CD4-positive, alpha-beta T cell (primary cell): ENCODE measurements around the gene GBP1. TPM values are rescaled to one million over a fixed set of nuclear protein-coding genes. Genes with fewer than 3 reads are reported as not detected.

ENCODE experiments used
- ATAC-seq: fragments of 200-7000 bp; cut with Tn5 transposase; one replicate; pipeline ENCODE4 v1.10.0; 2022; ENCODE audit warnings: mild to moderate bottlenecking; ENCODE audit not compliant: poor library complexity
- CTCF ChIA-PET: fragments of 350-600 bp; sonication (Branson Sonifier 250); formaldehyde crosslinking; loops from one replicate; lab custom pipeline; 2021; ENCODE audit warnings: antibody characterized with exemption, inconsistent platforms; lab: Charles Lee
- POLR2A ChIA-PET: fragments of 350-600 bp; sonication (Branson Sonifier 250); formaldehyde crosslinking; loops from one replicate; lab custom pipeline; 2021; ENCODE audit warnings: antibody characterized with exemption, inconsistent platforms; lab: Charles Lee
- DNase-seq, 14 experiments: peaks; one replicate each; pipeline ENCODE4 v3.0.0-alpha.2; 2013 to 2020; ENCODE audit warnings: mixed read lengths in 2 of 14
- H3K27ac ChIP-seq, 2 donors: one replicate each; pipeline versions ENCODE4 v1.5.1 to v1.7.0; 2013; ENCODE audit warnings: low read length in 2 of 2, low read depth in 1 of 2, mild to moderate bottlenecking in 1 of 2
- H3K27me3 ChIP-seq, 2 experiments: 1 replicate in 1 of 2; 2 replicates in 1 of 2; pipeline versions ENCODE4 v1.6.1 to v1.7.0; 2013; ENCODE audit warnings: low read length in 2 of 2, control low read depth in 1 of 2, mild to moderate bottlenecking in 1 of 2, moderate library complexity in 1 of 2; ENCODE audit not compliant: insufficient read depth in 2 of 2, control insufficient read depth in 1 of 2
- H3K36me3 ChIP-seq: one replicate; pipeline ENCODE4 v1.6.1; 2013; ENCODE audit warnings: low read length, control low read depth; ENCODE audit not compliant: insufficient read depth
- H3K4me1 ChIP-seq: one replicate; pipeline ENCODE4 v1.6.1; 2013; ENCODE audit warnings: low read length, control low read depth; ENCODE audit not compliant: insufficient read depth
- H3K4me3 ChIP-seq: one replicate; pipeline ENCODE4 v1.5.1; 2013; ENCODE audit warnings: mild to moderate bottlenecking, low read length, moderate library complexity
- H3K9me3 ChIP-seq, 2 experiments: 1 replicate in 1 of 2; 2 replicates in 1 of 2; pipeline versions ENCODE4 v1.6.1 to v1.7.0; 2013; ENCODE audit warnings: low read length in 2 of 2, mild to moderate bottlenecking in 2 of 2, control low read depth in 1 of 2, moderate library complexity in 1 of 2; ENCODE audit not compliant: control insufficient read depth in 1 of 2, insufficient read depth in 1 of 2
- H3K27ac Mint-ChIP-seq: one replicate; pipeline ENCODE4 v1.8.0; 2020; ENCODE audit warnings: mixed read lengths
- H3K27me3 Mint-ChIP-seq: one replicate; pipeline ENCODE4 v1.8.0; 2021; ENCODE audit warnings: mixed read lengths
- H3K36me3 Mint-ChIP-seq: one replicate; pipeline ENCODE4 v1.8.0; 2021; ENCODE audit warnings: low read depth, mixed read lengths
- H3K4me1 Mint-ChIP-seq: one replicate; pipeline ENCODE4 v1.8.0; 2021; ENCODE audit warnings: low read depth, mixed read lengths
- H3K4me3 Mint-ChIP-seq: one replicate; pipeline ENCODE4 v1.8.0; 2020; ENCODE audit warnings: mild to moderate bottlenecking, mixed read lengths
- H3K9me3 Mint-ChIP-seq: one replicate; pipeline ENCODE4 v1.8.0; 2020; ENCODE audit warnings: mixed read lengths
- intact Hi-C, 2 experiments: fragments of 100-400 bp; cut with DNase I in 1 of 2; cut with micrococcal nuclease in 1 of 2; formaldehyde crosslinking; loops; one replicate each; pipeline versions ENCODE4 v1.15.1 to v1.9.0; 2023 to 2025; cut with DNase I, micrococcal nuclease
- total RNA-seq, 174 experiments: library from RNA in 2 of 174; stranded (reverse) in 2 of 174; gene quantifications; one replicate each; pipeline ENCODE4 v1.2.3 and lab custom pipeline; 2021 to 2026
- TF ChIP-seq, protein P1 (sequence below): fragments of 200-600 bp; IDR thresholded peaks from one replicate; pipeline ENCODE4 v1.8.0; 2022; ENCODE audit warnings: antibody characterized with exemption, mild to moderate bottlenecking

GBP1 gene
- total RNA-seq, 2 experiments from 2014 or later, result 15.5 to 16.5 TPM

DNA sequence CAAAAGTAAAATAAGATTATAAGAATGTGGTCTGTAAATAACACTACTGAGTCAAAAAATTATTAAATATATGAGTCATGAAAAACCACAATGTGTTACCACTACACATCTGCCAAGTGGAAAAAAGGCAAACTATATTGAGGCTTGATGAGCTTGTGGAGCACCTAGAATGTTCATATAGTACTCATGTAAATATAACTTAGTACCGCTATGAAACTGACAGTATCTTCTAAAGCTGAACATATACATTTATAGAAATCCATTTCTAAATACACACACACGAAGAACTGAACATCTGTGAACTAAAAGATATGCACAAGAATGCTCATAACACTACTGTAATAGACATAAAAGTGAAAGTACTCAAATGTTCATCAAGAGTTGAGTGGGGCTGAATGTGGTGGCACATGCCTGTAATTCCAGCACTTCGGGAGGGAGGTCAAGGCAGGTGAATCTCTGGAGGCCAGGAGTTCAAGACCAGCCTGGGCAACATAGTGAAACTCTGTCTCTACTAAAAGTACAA is 23.8 kb downstream of the GBP1 start:
- intact Hi-C loops, result loop anchor here in 1 of 2 experiments (2.0 kb wide), 1 partner anchor 16 kb away; no protein-coding TSS in a partner anchor
- Histone ChIP-seq H3K27ac (no peak overlapping the region), H3K4me3 (no peak overlapping the region), H3K36me3 (no peaks in the 10 kb centered on the region), H3K4me1 (peaks cover 11% of the 10 kb centered on the region), H3K9me3 (peaks cover 10 to 20% of the 10 kb centered on the region in 2 experiments), H3K27me3 (no peaks in the 10 kb centered on the region)
- peaks cover 26% of the 10 kb centered on the region for H3K4me1 Mint-ChIP-seq
- ChIA-PET POLR2A (interaction anchor here (0.7 to 1.0 kb wide), 2 partner anchors 18 to 289 kb away, joined by 3 to 4 read pairs; partner anchors contain the start of gene GBP3), CTCF (interaction anchor here (0.9 kb wide), 1 partner anchor 44 kb away, joined by 3 read pairs; no protein-coding TSS in a partner anchor)
- no peaks in the 10 kb centered on the region for H3K27me3 Mint-ChIP-seq
- H3K27ac Mint-ChIP-seq, result no peak overlapping the region
- DNase-seq, result peak in 1 of 14 experiments; percentile 37
- no peak for ATAC-seq
- H3K4me3 Mint-ChIP-seq, result no peak overlapping the region
- peaks cover 11% of the 10 kb centered on the region for H3K36me3 Mint-ChIP-seq
- TF ChIP-seq, protein P1, sequence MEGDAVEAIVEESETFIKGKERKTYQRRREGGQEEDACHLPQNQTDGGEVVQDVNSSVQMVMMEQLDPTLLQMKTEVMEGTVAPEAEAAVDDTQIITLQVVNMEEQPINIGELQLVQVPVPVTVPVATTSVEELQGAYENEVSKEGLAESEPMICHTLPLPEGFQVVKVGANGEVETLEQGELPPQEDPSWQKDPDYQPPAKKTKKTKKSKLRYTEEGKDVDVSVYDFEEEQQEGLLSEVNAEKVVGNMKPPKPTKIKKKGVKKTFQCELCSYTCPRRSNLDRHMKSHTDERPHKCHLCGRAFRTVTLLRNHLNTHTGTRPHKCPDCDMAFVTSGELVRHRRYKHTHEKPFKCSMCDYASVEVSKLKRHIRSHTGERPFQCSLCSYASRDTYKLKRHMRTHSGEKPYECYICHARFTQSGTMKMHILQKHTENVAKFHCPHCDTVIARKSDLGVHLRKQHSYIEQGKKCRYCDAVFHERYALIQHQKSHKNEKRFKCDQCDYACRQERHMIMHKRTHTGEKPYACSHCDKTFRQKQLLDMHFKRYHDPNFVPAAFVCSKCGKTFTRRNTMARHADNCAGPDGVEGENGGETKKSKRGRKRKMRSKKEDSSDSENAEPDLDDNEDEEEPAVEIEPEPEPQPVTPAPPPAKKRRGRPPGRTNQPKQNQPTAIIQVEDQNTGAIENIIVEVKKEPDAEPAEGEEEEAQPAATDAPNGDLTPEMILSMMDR, result no peak
- H3K9me3 Mint-ChIP-seq, result no peaks in the 10 kb centered on the region

DNA sequence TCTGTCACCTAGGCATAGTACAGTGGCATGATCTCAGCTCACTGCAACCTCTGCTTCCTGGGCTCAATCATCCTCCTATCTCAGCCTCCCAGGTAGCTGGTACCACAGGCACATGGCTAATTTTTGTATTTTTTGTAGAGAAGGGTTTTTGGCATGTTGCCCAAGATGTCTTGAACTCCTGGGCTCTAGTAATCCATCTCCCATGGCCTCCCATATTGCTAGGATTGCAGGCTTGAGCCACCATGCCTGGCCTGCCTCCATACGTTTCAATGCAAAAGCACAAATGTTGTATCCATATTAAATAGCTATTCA is 24.7 kb downstream of the GBP1 start:
- intact Hi-C loops, result loop anchor here in 1 of 2 experiments (2.0 kb wide), 1 partner anchor 15 kb away; no protein-coding TSS in a partner anchor

DNA sequence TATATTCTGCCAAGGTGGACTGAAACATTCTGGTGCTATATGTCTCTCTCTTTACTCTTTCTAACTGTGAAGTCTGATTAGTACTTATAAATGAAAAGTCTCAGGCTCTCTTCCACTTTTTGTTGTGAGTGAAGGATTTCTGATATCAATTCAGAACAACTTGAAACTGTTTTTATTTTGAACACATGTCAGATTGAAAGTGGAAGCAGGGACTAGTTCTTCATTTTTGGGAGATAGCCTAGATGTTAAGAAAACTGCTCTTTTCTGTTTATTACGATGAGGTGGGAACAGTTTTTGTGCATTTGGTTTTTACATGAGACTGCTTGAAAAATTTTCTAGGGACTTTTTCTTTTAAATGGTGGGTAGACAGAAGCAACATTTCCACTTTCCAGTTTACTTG is 27.8 kb downstream of the GBP1 start:
- TF ChIP-seq, protein P1, result no peak
- ATAC-seq, result no peak
- Histone ChIP-seq H3K36me3 (no peaks in the 10 kb centered on the region), H3K4me3 (no peak overlapping the region), H3K9me3 (peaks cover 0 to 5% of the 10 kb centered on the region in 2 experiments), H3K27me3 (no peaks in the 10 kb centered on the region), H3K27ac (no peak overlapping the region), H3K4me1 (peaks cover 29% of the 10 kb centered on the region)
- CTCF ChIA-PET, result no interaction called here
- no peak overlapping the region for H3K4me3 Mint-ChIP-seq
- POLR2A ChIA-PET, result interaction anchor here (1.0 kb wide), 1 partner anchor 28 kb away, joined by 3 read pairs; the partner anchor contains the start of gene GBP1
- H3K4me1 Mint-ChIP-seq, result peaks cover 65% of the 10 kb centered on the region
- H3K27ac Mint-ChIP-seq, result no peak overlapping the region
- peaks cover 18% of the 10 kb centered on the region for H3K36me3 Mint-ChIP-seq
- DNase-seq, result no peak
- no peaks in the 10 kb centered on the region for H3K27me3 Mint-ChIP-seq
- intact Hi-C loops, result no loop called here
- H3K9me3 Mint-ChIP-seq, result peaks cover 5% of the 10 kb centered on the region

More for the DNA sequence above, 24.7 kb downstream of the GBP1 start:
- TF ChIP-seq, protein P1, result no peak
- H3K4me3 ChIP-seq, result no peak overlapping the region
- H3K9me3 ChIP-seq, result peaks cover 10 to 20% of the 10 kb centered on the region in 2 experiments
- no peaks in the 10 kb centered on the region for H3K27me3 ChIP-seq
- H3K36me3 ChIP-seq, result no peaks in the 10 kb centered on the region
- no peak overlapping the region for H3K27ac ChIP-seq
- ChIA-PET CTCF (no interaction called here), POLR2A (interaction anchor here (1.2 kb wide), 2 partner anchors 18 to 23 kb away, joined by 3 read pairs; no protein-coding TSS in a partner anchor)
- H3K27ac Mint-ChIP-seq, result no peak overlapping the region
- H3K27me3 Mint-ChIP-seq, result no peaks in the 10 kb centered on the region
- ATAC-seq, result no peak
- no peak for DNase-seq
- H3K4me3 Mint-ChIP-seq, result peak overlapping the region; percentile 22
- H3K4me1 ChIP-seq, result peaks cover 11% of the 10 kb centered on the region
- no peaks in the 10 kb centered on the region for H3K9me3 Mint-ChIP-seq
- H3K36me3 Mint-ChIP-seq, result peaks cover 11% of the 10 kb centered on the region
- H3K4me1 Mint-ChIP-seq, result peaks cover 35% of the 10 kb centered on the region
